ENCODE results near the gene TCF12.
"Not testable (repeated sequence)": the region's sequence is repeated elsewhere in the genome, so short reads cannot be mapped to it uniquely, and the experiment has no call there.

TCF12 gene

GRCh38 chr15:56916825-56917477 lies 1.5 kb upstream of the TCF12 start:
- DNase-seq, result no peak

GRCh38 chr15:56917652-56918045 lies 795 bp upstream of the TCF12 start:
- no peak for DNase-seq

- peak; percentile 49 to 54 for DNase-seq
Measured at GRCh38 chr15:56919031-56919608, 676 bp downstream of the TCF12 start.

- DNase-seq, result peak in 1 of 2 experiments; percentile 4
Measured at GRCh38 chr15:56919609-56920366, 1.3 kb downstream of the TCF12 start.

- DNase-seq, result no peak
Measured at GRCh38 chr15:56920367-56920627, 1.9 kb downstream of the TCF12 start.

GRCh38 chr15:56923174-56923591 lies 4.7 kb downstream of the TCF12 start:
- DNase-seq, result no peak

GRCh38 chr15:56927816-56928215 lies 9.4 kb downstream of the TCF12 start:
- no peak for DNase-seq

- DNase-seq, result no peak
Measured at GRCh38 chr15:56929399-56929798, 11.0 kb downstream of the TCF12 start.

GRCh38 chr15:56929933-56930332 lies 11.5 kb downstream of the TCF12 start:
- no peak for DNase-seq

- no peak for DNase-seq
Measured at GRCh38 chr15:56930669-56931313, 12.3 kb downstream of the TCF12 start.

GRCh38 chr15:56931639-56932508 lies 13.4 kb downstream of the TCF12 start:
- DNase-seq, result no peak

GRCh38 chr15:56932509-56932868 lies 14.0 kb downstream of the TCF12 start:
- DNase-seq, result not testable (repeated sequence)

- DNase-seq, result no peak
Measured at GRCh38 chr15:56933410-56933809, 15.0 kb downstream of the TCF12 start.

GRCh38 chr15:56933811-56934210 lies 15.4 kb downstream of the TCF12 start:
- DNase-seq, result no peak

GRCh38 chr15:56934269-56934668 lies 15.8 kb downstream of the TCF12 start:
- no peak for DNase-seq

- no peak for DNase-seq
Measured at GRCh38 chr15:56936929-56937328, 18.5 kb downstream of the TCF12 start.

GRCh38 chr15:56939257-56939656 lies 20.8 kb downstream of the TCF12 start:
- DNase-seq, result no peak

- no peak for DNase-seq
Measured at GRCh38 chr15:56940388-56940787, 21.9 kb downstream of the TCF12 start.

GRCh38 chr15:56942118-56942517 lies 23.7 kb downstream of the TCF12 start:
- no peak for DNase-seq

- no peak for DNase-seq
Measured at GRCh38 chr15:56943403-56943802, 25.0 kb downstream of the TCF12 start.

GRCh38 chr15:56944485-56944884 lies 26.0 kb downstream of the TCF12 start:
- DNase-seq, result no peak

GRCh38 chr15:56946150-56946549 lies 27.7 kb downstream of the TCF12 start:
- DNase-seq, result no peak

All from stimulated activated CD4-positive, alpha-beta T cell treated with anti-CD3 and anti-CD28 coated beads, Interleukin-4, amount 100 ng/mL, for 4 hours (primary cell).